CD4-positive, alpha-beta T cell treated with Interleukin-2 at 100 ng/mL for 4 hours (primary cell): ENCODE measurements around the gene PHACTR1.
"Not testable (repeated sequence)": the region's sequence is repeated elsewhere in the genome, so short reads cannot be mapped to it uniquely, and the experiment has no call there.

Experiments used
- DNase-seq: peaks from one replicate; pipeline ENCODE4 v3.0.0-alpha.2; 2020; ENCODE audit warnings: low spot score

PHACTR1 gene

DNA sequence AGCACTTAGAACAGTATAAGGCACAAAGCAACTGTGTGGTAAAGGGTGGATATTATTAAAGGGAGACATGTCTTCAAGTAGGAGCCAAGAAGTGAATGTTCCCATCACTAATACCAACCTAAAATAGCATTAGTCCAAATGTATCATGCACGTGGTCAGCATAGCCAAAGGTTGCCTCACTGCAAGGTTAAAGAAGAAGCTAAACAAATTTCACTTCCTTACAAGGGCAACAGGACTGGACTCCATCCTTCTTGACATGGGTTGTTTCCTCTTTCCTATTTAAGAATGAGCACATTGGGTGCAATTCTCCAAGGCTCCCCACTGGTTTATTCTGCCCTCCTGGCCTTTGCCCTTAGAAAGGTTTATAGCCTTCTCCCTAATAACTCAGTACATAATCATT is 186.7 kb downstream of the PHACTR1 start:
- no peak for DNase-seq

DNA sequence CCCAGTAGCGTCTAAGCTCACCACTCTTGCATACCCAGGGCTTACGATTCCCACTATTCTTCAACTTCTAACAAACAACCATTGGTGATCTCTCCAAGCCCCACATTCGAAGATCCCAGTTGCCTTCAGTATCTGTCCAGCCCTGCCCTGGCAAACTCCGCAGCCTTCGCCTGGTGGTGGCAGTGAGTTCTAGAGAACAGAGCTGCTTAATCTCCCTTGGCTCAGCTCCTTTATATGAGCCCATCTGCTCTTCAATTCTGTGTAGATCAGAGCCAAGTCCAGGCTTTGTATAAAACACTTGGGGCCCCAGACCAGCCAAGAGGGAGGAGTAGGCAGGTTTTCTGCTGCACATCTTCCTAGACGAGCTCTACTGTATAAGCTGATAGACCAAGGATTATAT is 193.3 kb downstream of the PHACTR1 start:
- DNase-seq = no peak

DNA sequence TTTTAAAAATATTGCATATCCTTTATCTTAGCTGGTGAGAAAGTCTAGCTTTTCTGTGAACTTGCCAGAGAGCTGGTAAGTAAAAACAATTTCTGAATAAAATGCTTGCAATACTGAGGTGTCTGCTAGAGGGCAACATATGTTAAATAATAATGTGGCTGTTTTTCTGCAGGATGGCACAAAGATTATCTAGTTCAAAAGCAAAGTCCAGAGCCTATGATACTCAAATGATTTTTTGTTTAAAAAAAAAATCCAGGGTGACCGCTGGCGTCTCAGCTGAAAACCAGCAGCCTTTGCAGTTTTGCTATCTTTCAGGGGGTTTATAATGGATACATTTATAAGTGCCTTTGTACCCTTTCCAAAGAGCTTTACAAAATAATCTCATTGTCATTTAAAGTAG is 194.9 kb downstream of the PHACTR1 start:
- no peak for DNase-seq

DNA sequence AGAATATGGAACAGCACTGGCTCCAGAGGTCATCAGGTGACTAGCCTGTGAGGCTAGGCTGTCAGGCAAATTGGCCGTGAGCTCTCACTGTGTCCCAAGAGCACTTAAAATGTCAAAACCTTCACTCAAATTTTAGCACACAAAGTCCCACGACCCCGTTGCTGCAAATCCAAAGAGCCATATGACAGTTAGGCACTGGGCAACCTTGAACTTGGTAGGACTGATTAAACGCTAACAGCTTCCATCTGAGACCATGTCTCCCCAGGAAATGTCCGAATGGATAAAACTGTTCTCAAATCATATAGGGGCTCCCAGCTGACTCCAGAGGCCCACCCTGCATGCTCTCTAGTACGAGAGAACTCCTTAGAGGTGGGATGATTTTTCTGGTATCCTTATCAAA is 196.6 kb downstream of the PHACTR1 start:
- no peak for DNase-seq

DNA sequence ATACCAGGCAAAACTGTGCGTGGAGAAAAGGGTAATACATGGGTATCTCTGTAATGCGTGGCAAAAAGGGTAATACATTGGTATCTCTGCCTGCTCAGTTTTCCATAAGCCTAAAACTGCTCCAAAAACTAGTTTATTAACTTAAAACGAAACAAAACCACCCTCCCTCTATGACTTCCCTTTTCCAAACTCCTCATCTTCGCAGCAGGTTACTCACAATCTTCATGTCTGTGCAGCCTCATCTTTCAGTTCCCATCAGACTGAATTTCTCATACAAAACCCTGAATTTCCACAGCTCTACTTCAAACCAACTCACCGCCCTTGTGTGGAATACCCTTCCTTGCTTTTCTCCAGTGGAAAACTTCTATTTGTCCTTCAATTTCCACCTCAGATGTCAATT is 199.4 kb downstream of the PHACTR1 start:
- DNase-seq = no peak

DNA sequence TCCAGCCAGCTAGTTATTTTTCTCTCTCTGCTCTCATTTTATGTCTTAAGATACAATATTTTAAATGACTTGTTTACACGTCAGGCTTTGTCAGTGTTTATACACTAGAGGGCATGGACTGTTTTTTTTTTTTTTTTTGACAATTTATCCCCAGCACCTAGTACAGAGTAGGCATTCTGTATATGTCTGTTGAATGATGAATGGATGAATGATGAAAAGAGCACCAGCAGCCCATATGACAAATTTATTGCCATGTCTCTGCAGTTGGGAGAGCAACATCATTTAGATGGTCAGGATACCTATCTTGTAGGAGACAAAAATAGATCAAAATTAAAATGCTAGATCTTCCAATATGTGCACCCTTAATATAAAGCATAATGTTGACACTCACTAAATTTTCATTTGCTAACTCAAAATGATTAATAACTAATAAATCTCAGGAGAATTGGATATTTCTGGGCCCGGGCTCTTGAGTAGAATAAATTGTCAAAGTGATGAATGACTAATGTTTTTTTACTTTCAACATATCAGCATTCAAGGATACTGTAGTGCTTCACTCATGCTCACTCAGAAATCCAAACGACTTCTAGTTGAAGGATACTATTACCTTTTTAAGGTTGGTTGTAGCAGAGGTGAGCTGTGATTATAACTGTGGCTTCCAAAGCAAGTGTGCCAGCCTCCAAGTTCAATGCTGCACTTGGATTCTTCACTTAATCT is 200.0 kb downstream of the PHACTR1 start:
- DNase-seq = no peak

DNA sequence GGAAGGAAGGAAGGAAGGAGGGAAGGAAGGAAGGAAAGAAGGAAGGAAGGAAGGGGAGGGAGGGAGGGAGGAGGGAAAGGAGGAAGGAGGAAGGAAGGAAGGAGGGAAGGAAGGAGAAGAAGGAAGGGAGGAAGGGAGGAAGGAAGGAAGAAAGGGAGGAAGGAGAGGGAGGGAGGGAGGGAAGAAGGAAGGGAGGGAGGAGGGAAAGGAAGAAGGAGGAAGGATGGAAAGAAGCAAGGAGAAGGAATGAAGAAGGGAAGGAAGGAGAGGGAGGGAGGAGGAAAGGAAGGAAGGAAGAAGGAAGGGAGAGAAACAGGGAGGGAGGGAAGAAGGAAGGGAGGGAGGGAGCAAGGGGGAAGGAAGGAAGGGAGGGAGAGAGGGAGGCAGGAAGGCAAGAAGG is 204.9 kb downstream of the PHACTR1 start:
- DNase-seq = no peak

DNA sequence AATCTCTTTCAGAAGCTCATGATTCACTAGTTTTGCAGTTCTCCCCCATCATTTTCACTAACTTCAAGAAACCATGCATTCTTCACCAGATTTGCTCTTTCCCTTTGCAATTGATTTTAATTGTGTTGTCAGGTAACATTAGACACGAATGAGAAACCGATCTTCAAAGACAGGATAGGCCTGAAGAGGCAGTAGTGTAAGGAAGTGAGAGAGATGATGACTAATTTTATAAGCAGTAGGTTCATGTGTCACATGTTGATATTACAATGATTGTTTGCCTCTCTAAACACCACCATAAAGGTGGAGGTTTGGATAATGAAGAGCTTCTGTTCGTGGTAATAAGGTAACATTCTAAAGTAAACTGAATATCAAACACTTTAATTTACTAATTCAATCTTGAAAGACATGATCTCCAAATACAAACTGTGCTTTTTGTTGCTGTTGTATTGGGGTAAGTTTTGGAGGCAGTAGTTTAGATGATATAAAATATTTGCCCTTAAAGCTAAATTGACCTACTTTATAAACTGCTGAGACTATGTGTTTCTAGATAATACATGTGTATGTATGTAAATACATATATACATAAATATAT is 207.2 kb downstream of the PHACTR1 start:
- no peak for DNase-seq

DNA sequence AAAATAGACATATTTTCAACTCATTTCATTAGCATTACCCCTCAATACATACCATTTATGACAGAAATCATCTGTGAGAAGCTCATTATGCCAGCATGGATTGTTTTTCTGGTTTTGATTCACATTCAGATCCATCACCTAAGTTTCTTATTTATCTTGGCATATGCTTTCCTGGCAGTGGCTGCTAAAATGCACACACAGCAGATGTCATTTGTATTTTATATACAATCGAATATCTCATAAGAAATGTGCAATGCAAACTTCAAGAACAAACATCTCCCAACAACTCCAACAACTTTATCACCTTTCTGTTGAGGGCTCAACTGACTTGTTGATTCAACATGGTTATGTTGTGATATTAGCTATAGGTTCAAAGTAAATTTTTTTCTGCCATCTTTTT is 208.3 kb downstream of the PHACTR1 start:
- no peak for DNase-seq

DNA sequence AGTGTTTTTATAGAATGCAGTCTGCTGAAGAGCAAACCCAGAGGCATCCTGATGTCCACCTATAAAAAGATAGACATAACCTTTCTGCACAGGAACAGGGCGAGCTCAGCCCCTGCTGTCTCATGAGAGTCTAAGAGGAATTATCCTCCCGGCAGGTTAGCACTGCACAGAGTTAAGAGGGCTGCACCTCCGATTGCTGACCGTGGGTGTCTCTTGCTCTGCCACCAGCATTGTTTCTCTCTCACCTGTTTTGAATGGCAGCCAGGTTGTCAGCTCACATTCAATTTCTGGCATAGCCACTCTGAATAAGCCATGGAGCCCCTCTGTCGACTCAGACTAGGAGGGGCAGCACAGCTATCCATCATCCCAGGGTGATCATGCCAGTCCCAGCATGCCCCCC is 211.2 kb downstream of the PHACTR1 start:
- DNase-seq = no peak

DNA sequence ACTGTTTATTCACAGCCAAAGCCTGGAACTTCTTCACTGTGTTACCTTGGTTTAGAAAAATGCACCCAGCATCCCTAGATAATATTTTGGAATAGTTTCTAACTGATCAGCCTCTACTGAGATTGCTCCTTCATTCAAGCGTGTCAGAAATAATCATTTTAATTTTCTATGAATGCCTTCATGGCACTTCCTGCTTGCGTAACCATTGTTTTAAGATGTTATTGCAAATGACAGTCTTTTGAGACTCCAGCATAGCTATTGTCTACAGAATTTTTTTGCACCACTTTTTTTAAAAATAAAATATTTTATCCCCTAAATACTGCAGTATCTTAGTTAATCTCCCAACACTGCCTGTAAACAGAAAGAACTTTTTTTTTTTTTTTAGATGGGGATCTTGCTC is 213.1 kb downstream of the PHACTR1 start:
- DNase-seq = no peak

DNA sequence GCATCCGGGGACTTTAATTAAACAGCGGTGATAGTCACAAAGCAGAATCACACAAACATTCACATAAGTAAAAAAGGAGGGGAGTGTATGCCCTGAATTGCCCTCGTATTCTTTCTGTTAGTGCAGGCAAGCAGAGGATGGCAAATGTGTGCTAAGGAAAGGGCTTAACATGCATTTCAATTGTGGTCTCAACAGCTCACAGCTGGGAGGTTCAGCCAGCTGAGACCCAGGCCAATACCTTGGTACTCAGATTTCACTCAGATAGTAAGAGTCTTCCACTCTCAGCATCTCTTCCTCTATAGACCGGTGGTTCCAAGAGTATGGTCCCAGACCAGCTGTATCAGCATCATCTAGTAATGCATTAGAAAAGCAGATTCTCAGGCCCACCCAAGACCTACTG is 215.1 kb downstream of the PHACTR1 start:
- DNase-seq = no peak

DNA sequence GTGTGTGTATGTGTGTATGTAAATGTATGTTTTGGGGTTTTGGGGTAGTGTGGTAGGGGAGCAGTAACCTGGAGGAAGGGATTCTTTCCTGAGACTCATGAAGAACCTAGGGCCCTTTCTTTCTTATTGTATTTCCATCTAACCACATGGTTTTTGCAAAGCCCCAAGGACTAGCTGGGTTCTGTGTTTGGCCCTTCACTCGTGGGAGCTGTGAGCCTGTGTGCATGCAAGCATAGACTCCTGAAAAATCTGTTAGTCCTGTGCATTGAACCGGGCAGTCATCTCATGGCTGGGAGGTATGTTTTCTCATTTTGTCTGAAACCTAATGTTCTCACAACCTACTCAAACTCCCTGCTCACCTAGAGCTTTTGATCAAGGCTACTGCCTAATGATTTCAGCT is 219.1 kb downstream of the PHACTR1 start:
- DNase-seq = no peak

DNA sequence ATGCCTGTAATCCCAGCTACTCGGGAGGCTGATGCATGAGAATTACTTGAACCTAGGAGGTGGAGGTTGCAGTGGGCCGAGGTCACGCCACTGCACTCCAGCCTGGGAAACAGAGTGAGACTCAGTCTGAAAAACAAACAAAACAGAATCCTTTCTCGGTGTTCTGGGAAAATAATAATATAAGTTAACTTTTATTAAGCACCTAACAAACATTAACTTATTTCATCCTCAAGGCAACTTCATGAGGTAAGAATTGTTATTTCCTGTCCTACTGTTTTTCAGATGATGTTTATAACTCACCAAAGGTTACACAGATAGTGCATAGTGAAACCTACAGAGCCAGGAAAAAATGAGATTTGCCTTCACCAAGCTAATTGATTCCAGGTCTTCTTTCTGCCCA is 221.4 kb downstream of the PHACTR1 start:
- DNase-seq = no peak

DNA sequence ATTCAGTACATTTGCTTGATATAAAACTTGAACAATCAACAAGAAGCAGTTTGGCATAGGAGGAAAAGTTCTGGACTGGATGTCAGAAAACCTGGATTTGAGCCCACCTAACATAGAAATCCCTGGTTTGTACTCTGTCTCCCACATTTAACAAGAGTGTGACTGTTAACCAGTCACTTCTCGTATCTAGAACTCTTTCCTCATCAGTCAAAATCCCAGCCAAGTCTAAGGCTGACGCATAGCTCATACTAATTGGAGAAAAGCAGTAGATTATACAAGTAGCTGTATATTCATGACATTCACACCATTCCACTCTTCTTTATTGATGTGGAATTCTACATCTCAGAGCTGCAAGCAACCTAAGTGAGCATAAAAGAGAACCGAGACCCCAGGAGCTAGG is 222.7 kb downstream of the PHACTR1 start:
- DNase-seq = no peak

DNA sequence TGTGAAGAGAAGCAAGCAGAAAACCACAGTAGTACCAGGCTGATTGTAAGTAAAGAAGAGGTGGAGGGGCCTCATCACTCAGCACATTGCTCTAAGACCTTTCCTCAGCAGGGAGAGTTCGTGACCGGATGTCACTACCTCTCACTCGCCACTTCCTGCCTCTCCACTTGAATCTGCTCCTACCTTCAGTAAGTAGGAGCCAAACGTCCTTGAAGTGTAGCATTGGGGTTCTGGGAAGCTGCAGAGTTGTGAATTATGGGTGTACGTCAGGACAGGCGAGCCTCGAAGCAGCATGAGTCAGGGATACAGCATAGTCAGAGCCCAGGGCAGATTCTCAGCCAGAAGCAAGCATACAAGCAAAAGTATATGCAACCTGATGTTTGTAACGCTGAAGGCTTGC is 224.9 kb downstream of the PHACTR1 start:
- DNase-seq = no peak

DNA sequence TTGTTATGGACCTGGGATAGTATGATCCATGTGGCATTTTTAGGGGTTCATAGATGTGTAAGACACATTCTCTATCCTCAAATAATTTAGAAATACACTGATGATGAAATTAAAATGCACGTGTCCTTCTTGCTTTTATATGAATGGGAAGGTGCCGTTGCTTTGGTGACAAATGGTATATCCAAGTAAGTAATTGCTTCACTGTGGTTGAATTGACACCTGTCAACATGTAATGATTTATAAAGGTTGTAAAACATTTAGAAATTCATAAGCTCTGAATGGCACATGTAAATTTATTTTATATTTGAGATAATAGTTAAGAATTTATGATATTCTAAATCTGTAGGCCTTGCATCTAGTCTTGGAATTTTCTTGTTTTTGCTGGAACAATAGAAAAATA is 227.0 kb downstream of the PHACTR1 start:
- DNase-seq = no peak

DNA sequence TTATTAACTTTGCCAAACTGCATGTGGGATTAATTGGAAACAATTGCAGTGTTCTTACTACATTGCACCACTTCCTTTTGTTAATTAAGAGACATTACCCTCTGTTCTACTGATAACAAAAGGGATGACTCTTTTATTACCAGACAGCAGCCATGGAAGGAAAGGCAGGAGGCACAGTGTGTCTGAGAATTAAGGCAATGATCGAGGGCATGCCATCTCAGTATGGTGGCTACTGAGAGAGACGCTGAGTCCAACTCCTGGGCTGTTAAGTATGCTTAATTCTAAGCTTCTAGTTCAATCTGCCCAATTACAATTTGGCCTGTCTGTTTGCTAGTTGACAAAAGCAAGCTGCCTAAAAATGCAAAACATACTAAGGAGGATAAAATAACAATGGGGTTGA is 227.4 kb downstream of the PHACTR1 start:
- DNase-seq = no peak

DNA sequence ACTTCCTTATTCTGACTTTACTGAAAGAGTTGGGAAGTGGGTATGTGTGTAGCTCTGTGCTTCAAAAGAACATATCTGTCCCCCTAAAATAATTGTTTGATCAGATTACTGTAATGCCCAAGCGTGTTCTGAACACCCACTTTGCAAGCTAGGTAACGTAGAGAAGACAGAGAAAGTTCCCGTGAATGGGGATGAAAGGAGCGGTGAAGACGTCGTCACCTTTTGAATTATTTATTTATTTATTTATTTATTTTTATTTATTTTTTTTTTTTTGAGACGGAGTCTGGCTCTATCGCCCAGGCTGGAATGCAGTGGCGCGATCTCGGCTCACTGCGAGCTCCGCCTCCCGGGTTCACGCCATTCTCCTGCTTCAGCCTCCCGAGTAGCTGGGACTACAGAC is 228.0 kb downstream of the PHACTR1 start:
- DNase-seq = not testable (repeated sequence)

DNA sequence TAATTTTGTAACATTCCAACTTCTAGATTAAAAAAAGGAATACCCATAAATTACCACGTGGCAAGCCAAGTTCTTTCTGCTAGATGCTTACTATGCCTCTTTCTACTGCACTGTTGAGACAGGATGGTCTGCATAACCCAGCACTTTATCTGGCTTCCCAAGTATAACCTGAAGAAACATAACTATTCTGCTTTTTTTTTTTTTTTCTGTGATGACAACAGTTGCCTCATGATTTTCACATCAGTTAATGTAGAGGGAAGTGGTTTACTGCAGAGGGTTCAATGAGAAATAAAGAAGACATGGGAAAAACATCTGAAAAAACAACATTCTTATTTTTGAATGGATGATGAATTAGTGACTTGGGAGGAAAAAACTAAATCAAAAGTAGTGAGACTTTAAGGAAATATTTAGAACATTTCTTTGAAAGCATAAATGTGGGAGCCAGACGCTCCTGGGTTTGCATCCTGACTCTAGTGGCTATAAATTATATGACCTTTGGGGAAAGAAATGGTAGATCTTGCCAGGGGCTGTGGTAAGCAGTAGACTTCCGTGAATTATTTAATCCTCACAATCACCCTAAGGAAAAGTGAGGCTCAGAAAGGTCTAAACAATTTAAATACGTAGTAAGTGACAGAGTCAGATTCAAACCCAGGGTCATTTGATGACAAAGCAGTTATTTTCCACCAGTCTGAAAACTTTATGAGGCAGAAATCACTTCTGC is 230.7 kb downstream of the PHACTR1 start:
- DNase-seq = no peak

DNA sequence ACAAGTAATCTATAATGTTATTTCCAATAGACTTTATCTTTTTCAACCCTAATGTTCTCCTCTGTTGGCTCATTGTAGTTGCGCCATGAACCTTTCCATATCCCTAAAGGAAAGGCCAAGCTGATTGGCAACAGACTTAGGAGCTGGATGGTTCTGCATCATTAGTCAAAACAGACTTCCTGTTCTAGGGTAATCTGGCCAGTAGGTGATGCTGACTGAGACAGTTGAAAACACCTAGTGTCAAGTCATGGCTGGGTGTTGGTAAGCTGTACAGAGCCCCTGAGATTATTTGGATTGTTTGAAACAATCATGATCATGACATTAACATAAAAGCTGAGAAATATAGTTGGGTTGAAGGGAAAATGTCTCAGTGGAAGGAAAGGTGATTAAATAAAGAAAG is 231.4 kb downstream of the PHACTR1 start:
- no peak for DNase-seq

DNA sequence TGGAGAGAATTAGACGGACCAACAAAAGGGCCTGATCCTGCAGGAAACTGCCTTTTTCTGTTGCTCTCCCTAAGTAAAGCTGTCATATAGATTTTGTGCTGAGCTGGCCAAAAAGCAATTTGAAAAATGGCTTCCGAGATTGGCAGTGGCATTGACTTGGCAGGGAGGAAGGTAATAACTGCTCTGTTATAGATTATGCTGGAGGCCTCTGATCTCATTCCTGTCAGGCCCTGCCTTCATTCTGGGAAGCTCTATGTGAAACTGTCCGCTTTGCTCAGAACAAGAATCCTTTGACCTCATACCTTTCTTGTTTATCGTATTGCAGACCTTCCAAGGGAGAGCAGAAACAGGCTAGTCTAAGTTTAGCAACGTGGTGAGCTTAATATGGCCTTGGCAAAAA is 234.4 kb downstream of the PHACTR1 start:
- no peak for DNase-seq

DNA sequence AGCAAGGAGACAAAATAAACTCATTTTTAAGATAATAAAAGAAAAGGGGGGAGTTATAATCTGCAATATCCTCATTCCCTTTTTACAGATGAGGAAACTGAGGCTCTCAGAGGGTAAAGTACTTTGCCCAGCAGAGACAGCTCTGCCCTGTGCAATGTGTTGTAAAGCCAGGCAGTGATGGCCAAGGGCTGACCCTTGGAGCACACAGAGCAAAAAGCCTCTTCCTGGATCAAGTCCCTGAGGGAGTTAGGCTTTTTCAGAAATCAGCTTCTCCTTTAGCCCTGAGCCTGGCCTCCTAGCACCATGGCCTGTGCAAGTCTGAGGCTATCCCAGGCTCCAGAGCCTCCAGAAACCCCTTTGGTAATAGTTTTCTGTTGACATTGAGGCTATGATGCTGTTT is 234.8 kb downstream of the PHACTR1 start:
- DNase-seq = no peak

DNA sequence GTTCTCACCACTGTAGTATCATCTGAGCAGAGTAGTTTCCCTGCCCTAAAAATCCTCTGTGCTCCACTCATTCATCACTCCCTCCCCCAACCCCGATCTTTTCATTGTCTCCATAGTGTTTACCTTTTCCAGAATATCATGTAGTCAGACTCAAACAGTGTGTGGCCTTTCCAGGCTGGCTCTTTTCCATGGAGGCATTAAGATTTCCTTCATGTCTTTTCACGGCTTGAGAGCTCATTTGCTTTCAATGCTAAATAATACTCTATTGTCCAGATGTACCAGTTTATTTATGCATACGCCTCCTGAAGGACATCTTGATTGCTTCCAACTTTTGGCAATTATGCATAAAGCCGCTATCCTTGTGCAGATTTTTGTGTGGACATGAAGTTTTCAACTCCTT is 235.8 kb downstream of the PHACTR1 start:
- no peak for DNase-seq
